GM18526 (cell line): ENCODE results near the gene KAT2B.

ENCODE experiments used
- POLR2A ChIP-seq: IDR thresholded peaks from 3 replicates; pipeline ENCODE4 v1.6.1; 2011; ENCODE audit not compliant: insufficient read length; ENCODE audit errors: extremely low read depth

The KAT2B gene

GRCh38 chr3:20190991-20191390, 150.7 kb downstream of the KAT2B start:
- TF ChIP-seq POLR2A: no peak

- TF ChIP-seq POLR2A: no peak
Measured at GRCh38 chr3:20194793-20195460, 154.7 kb downstream of the KAT2B start.

- TF ChIP-seq POLR2A: no peak
Measured at GRCh38 chr3:20197775-20198174, 157.5 kb downstream of the KAT2B start.

DNA sequence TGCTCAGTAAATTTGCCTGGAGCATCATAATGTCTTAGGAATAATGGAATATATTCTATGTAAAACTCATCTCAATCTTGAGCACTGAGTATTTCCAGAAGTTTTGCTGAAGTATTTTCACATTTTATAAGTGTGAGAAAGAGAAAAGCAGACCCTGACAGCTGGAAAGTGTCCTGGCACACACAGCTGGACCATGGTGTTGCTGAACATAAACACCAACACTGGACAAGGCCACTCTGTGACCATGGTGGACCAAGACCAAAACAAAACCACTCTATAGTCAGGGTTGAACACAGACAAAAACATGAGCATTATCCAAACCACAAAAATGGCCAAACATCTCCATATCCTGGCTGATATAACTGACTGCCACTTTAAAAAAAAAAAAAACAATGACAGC, 160.9 kb downstream of the KAT2B start:
- TF ChIP-seq POLR2A: no peak
